ENCODE results near the gene TERT.

TERT gene

DNA sequence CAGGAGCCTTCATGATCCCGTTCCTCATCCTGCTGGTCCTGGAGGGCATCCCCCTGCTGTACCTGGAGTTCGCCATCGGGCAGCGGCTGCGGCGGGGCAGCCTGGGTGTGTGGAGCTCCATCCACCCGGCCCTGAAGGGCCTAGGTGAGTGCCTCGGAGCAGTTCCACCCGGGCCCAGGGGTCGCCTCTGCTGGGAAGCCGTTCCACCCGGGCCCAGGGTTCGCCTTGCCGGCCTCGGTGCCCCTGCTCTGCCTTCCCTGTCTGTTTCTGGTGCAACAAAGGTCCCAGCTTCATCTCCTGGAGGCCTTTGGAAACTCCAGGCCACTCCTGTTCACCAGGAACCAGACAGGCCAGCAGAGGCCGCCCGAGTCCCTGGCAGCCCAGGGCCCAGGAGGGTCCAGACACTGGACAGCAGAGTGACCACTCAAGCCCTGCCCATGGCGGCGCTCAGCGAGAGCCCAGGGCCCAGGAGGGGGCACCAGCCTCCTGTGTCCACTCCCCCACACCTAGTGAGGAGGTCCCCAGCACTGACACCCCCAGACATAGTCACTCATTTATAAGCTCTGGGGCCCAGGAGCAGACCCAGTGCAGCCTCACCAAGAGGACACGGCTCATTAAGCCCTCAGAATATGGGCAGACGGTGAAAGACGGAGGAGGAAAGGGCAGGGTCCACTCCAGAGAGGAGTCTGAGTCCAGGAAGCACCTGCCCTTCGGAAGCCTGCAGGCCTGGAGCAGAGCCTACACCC lies 86.0 kb downstream of the TERT start:
- FAIRE-seq (no peak), DNase-seq (ENCODE audit: low spot score) (no peak)

GRCh38 chr5:1208221-1208742 lies 86.6 kb downstream of the TERT start:
- DNase-seq (ENCODE audit: low spot score) (no peak), FAIRE-seq (no peak)

- FAIRE-seq (no peak), DNase-seq (ENCODE audit: low spot score) (no peak)
These were observed 87.3 kb downstream of the TERT start for GRCh38 chr5:1207555-1207954.

DNA sequence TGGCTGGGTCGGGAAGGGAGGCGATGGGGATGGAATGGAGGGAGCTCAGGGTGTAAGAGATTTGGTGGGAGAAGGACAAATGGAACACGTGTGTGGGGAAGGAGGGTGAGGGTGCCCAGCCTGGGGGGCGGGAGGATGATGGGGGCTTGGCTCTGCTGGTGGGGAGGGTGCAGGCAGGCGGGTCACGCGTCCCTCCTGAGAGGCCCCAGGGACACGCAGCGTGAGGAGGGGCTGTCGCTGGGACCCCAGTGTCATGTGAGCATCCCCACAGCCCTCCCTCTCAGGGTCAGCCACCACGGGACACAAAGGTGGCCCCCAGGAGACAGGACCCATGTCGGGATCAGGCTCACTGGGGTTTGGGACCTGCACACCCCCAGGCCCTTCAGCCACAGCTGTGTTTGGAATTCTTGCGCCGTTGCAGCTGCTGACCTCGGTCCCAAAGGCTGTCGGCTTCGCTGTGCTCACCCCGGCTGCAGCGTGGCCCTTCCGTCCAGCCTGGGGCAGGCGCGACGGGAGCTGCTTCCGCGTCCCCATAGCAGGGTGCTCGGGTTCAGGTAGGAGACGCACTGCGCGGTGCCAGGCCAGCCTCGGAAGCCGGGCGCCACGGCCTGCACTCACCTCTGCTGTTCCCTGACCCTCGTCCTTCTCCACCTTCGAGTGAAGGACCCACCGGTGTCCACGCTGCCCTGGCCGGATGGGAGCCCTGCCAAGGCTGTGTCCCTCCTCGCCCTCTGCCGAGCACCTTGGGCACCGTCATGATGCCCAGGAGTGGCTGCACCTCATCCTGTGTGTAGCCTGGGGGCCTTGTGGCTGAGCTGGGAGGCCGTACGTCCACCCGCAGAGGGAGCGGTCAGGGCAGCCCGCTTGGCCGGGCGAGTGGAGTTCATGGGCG lies 88.1 kb downstream of the TERT start:
- no peak for FAIRE-seq
- no peak for DNase-seq (ENCODE audit: low spot score)

DNA sequence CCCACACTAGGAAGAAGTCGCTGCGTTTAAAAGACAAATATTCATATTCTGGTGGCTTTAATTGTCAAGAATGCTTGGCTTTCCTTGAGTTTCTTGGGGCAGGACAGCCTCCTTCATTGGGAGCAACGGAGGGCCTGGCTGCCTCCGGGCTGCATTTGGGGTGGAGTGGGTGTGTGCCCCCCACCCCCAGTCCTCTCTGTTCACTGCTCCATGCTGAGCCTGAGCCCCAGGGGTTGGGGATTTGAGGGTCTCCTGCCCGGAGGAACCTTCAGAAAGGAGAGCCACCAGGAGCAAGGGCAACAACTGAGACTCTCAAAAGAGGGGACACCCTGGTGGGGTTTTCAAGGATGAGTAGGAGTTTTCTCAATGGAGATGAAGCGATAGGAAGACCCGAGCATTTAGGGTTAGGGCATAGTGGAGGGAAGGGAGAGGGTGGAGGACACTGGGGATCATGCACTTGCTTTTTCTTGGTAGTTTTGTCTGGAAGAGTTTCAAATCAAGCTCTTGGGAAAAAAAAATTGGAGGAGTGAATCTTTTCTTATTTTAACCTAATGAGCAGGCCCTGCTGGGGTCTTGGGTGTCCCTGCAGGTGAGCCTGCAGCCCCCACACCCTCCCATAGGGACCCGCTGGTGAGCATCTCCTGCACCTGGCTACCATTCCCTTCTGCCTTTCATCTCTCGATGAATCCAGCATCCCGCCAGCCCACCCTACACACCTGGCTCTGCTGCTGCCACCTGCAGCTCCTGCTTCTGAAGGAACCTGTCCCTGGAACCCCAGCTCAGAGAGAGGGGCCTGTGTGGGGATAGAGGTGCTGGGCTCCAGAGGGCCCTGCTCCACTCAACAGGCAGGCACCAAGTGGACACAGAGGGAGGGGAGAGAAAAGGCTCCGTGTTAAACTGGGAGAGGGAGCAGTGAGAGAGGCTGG lies 89.3 kb downstream of the TERT start:
- no peak for DNase-seq (ENCODE audit: low spot score)
- no peak for FAIRE-seq

- DNase-seq (ENCODE audit: low spot score) (no peak), FAIRE-seq (no peak)
These were observed 90.1 kb downstream of the TERT start for GRCh38 chr5:1204693-1205242.

- DNase-seq (ENCODE audit: low spot score) (no peak), FAIRE-seq (no peak)
These were observed 90.7 kb downstream of the TERT start for GRCh38 chr5:1203968-1204692.

- FAIRE-seq, result no peak
- DNase-seq (ENCODE audit: low spot score), result no peak
These were observed 91.4 kb downstream of the TERT start for GRCh38 chr5:1203311-1203967.

All from RCC 7860 (cell line).